ENCODE results near the gene MYEOV.
A peak's percentile ranks its signal among the peaks of the same experiment; 100 is the strongest.

The MYEOV gene

GRCh38 chr11:69302447-69303020, 8.6 kb downstream of the MYEOV start:
- no peak for DNase-seq

- DNase-seq = no peak
Observed at GRCh38 chr11:69303427-69303826, 9.5 kb downstream of the MYEOV start.

- no peak for DNase-seq
Observed at GRCh38 chr11:69304258-69304657, 10.3 kb downstream of the MYEOV start.

- DNase-seq = no peak
Observed at GRCh38 chr11:69304686-69305085, 10.7 kb downstream of the MYEOV start.

- no peak for DNase-seq
Observed at GRCh38 chr11:69305885-69306540, 12.1 kb downstream of the MYEOV start.

- no peak for DNase-seq
Observed at GRCh38 chr11:69306821-69307220, 12.9 kb downstream of the MYEOV start.

GRCh38 chr11:69307421-69307820, 13.5 kb downstream of the MYEOV start:
- no peak for DNase-seq

- DNase-seq = peak in 3 of 4 experiments; percentile 29 to 53 (median 37)
Observed at GRCh38 chr11:69307871-69308431, 14.0 kb downstream of the MYEOV start.

- peak in 1 of 4 experiments; percentile 28 for DNase-seq
Observed at GRCh38 chr11:69308491-69308911, 14.5 kb downstream of the MYEOV start.

- DNase-seq = no peak
Observed at GRCh38 chr11:69308936-69309615, 15.1 kb downstream of the MYEOV start.

- no peak for DNase-seq
Observed at GRCh38 chr11:69309631-69310280, 15.8 kb downstream of the MYEOV start.

GRCh38 chr11:69310351-69310750, 16.4 kb downstream of the MYEOV start:
- no peak for DNase-seq

- peak; percentile 33 to 75 (median 68) for DNase-seq
Observed at GRCh38 chr11:69310934-69311766, 17.2 kb downstream of the MYEOV start.

- DNase-seq = peak in 1 of 4 experiments; percentile 52
Observed at GRCh38 chr11:69311767-69312385, 17.9 kb downstream of the MYEOV start.

GRCh38 chr11:69312453-69313404, 18.8 kb downstream of the MYEOV start:
- DNase-seq = peak in 2 of 4 experiments; percentile 57 to 59

GRCh38 chr11:69313992-69314391, 20.0 kb downstream of the MYEOV start:
- DNase-seq = no peak

GRCh38 chr11:69314555-69314954, 20.6 kb downstream of the MYEOV start:
- DNase-seq = no peak

GRCh38 chr11:69316956-69317355, 23.0 kb downstream of the MYEOV start:
- DNase-seq = peak in 2 of 4 experiments; percentile 46 to 52

- DNase-seq = no peak
Observed at GRCh38 chr11:69317401-69318092, 23.6 kb downstream of the MYEOV start.

- DNase-seq = no peak
Observed at GRCh38 chr11:69318093-69318420, 24.1 kb downstream of the MYEOV start.

Data from suppressor macrophage (primary cell).